GM12878 (cell line): ENCODE data around the gene WWP2. TPM values are rescaled to one million over a fixed set of nuclear protein-coding genes. Genes with fewer than 3 reads are reported as not detected.

Source experiments
- ATAC-seq: fragments of 200-7000 bp; cut with Tn5 transposase; 3 replicates; pipeline ENCODE4 v1.9.1; 2020; ENCODE audit warnings: mild to moderate bottlenecking, moderate library complexity
- BruUV-seq: library from RNA; stranded (reverse); fragments of 400-500 nt; replicated peaks from 2 replicates; lab custom pipeline; 2021; lab: Mats Ljungman, UMichigan
- CTCF ChIA-PET: fragments of 300-600 bp; sonication (Branson Sonifier 250); formaldehyde crosslinking; extraction: SDS; loops from one replicate; lab custom pipeline; 2021; ENCODE audit warnings: inconsistent platforms; lab: Yijun Ruan, JAX
- POLR2A ChIA-PET: fragments of 350-600 bp; formaldehyde crosslinking; extraction: SDS; loops from one replicate; lab custom pipeline; 2021; ENCODE audit warnings: inconsistent platforms; lab: Charles Lee
- RAD21 ChIA-PET: fragments of 300-600 bp; sonication (Branson Sonifier 250); formaldehyde crosslinking; loops from one replicate; lab custom pipeline; 2023; ENCODE audit warnings: antibody characterized with exemption; ENCODE audit not compliant: unreplicated experiment; lab: Charles Lee
- SMC1A ChIA-PET: fragments of 300-600 bp; sonication (Branson Sonifier 250); formaldehyde crosslinking; loops from one replicate; lab custom pipeline; 2023; ENCODE audit not compliant: unreplicated experiment, uncharacterized antibody; lab: Charles Lee
- DNase-seq: peaks from one replicate; pipeline ENCODE4 v3.0.0-alpha.2; 2011; ENCODE audit warnings: low read depth, low spot score
- FAIRE-seq: peaks from 3 replicates; lab custom pipeline; 2011; peaks lifted over from hg19 to GRCh38; lab: Jason Lieb, UNC
- H2AFZ ChIP-seq: 2 replicates; pipeline ENCODE4 v1.6.0; 2011; ENCODE audit warnings: low read depth, low read length, control low read depth; ENCODE audit not compliant: control insufficient read depth
- H3K27ac ChIP-seq: 2 replicates; pipeline ENCODE4 v1.5.1; 2011; ENCODE audit warnings: control low read depth; ENCODE audit not compliant: control insufficient read depth, insufficient read depth
- H3K27me3 ChIP-seq, 2 experiments: replicated peaks in 1 of 2; 2 replicates each; pipeline versions ENCODE4 v1.6.0 to v1.6.1; 2011; ENCODE audit warnings: low read length in 1 of 2; ENCODE audit not compliant: control insufficient read depth in 2 of 2, insufficient read depth in 2 of 2
- H3K36me3 ChIP-seq, 2 experiments: 2 replicates each; pipeline ENCODE4 v1.5.1; 2011; ENCODE audit warnings: low read length in 1 of 2; ENCODE audit not compliant: control insufficient read depth in 2 of 2, insufficient read depth in 2 of 2
- H3K4me1 ChIP-seq: 2 replicates; pipeline ENCODE4 v1.6.1; 2011; ENCODE audit warnings: mild to moderate bottlenecking, low read length, moderate library complexity, mixed read lengths; ENCODE audit not compliant: control insufficient read depth, insufficient read depth
- H3K4me2 ChIP-seq: 2 replicates; pipeline ENCODE4 v1.6.0; 2011; ENCODE audit warnings: control low read depth; ENCODE audit not compliant: control insufficient read depth, insufficient read depth
- H3K4me3 ChIP-seq: fragments of 200-600 bp; sonication (generic); 2 replicates; pipeline ENCODE4 v1.5.1; 2016
- H3K79me2 ChIP-seq: 2 replicates; pipeline ENCODE4 v1.6.0; 2011; ENCODE audit warnings: low read length; ENCODE audit not compliant: control insufficient read depth, insufficient read depth
- H3K9ac ChIP-seq: 2 replicates; pipeline ENCODE4 v1.8.0; 2011; ENCODE audit warnings: low read length, control low read depth, mixed read lengths; ENCODE audit not compliant: control insufficient read depth, insufficient read depth
- H3K9me3 ChIP-seq: replicated peaks from 3 replicates; pipeline ENCODE4 v1.5.1; 2011; ENCODE audit warnings: mild to moderate bottlenecking, low read length; ENCODE audit not compliant: control insufficient read depth, insufficient read depth
- H4K20me1 ChIP-seq: 2 replicates; pipeline ENCODE4 v1.6.0; 2011; ENCODE audit not compliant: control insufficient read depth, insufficient read depth
- BACH1 ChIP-seq: fragments of 450-650 bp; IDR thresholded peaks from 2 replicates; pipeline ENCODE4 v1.6.1; 2017; ENCODE audit warnings: mild to moderate bottlenecking, borderline replicate concordance
- BMI1 ChIP-seq: fragments of 450-650 bp; IDR thresholded peaks from 2 replicates; pipeline ENCODE4 v1.6.1; 2016; ENCODE audit warnings: mild to moderate bottlenecking, moderate library complexity, borderline replicate concordance
- CUX1 ChIP-seq: IDR thresholded peaks from 2 replicates; pipeline ENCODE4 v1.6.1; 2012; ENCODE audit warnings: improper control_type of control experiment, low read depth, low read length; ENCODE audit not compliant: insufficient replicate concordance
- ESRRA ChIP-seq: IDR thresholded peaks from 2 replicates; pipeline ENCODE4 v1.6.1; 2012; ENCODE audit warnings: mild to moderate bottlenecking, low read length, improper control_type of control experiment
- FOXM1 ChIP-seq: IDR thresholded peaks from 2 replicates; pipeline ENCODE4 v1.6.1; 2012; ENCODE audit warnings: low read depth, mild to moderate bottlenecking, inconsistent platforms, low read length, moderate library complexity
- JUNB ChIP-seq: IDR thresholded peaks from 2 replicates; pipeline ENCODE4 v1.6.1; 2016; ENCODE audit warnings: antibody characterized with exemption, mild to moderate bottlenecking
- MEF2B ChIP-seq: fragments of 450-650 bp; IDR thresholded peaks from 2 replicates; pipeline ENCODE4 v1.6.1; 2018; ENCODE audit warnings: mild to moderate bottlenecking, moderate library complexity; ENCODE audit not compliant: partially characterized antibody, poor library complexity, severe bottlenecking
- MYC ChIP-seq: IDR thresholded peaks from 2 replicates; pipeline ENCODE4 v1.6.1; 2011; ENCODE audit warnings: mild to moderate bottlenecking, low read length, moderate library complexity, inconsistent platforms; ENCODE audit not compliant: insufficient read depth, insufficient replicate concordance, insufficient read length, severe bottlenecking
- NKRF ChIP-seq: fragments of 450-650 bp; conservative IDR thresholded peaks from 2 replicates; pipeline ENCODE4 v1.6.1; 2017; ENCODE audit warnings: mild to moderate bottlenecking, moderate library complexity
- RELB ChIP-seq: fragments of 450-650 bp; IDR thresholded peaks from 2 replicates; pipeline ENCODE4 v1.6.1; 2017; ENCODE audit warnings: low read depth, mild to moderate bottlenecking, moderate library complexity
- SMAD1 ChIP-seq: fragments of 450-650 bp; IDR thresholded peaks from 2 replicates; pipeline ENCODE4 v1.6.1; 2018; ENCODE audit warnings: mild to moderate bottlenecking, low read depth; ENCODE audit not compliant: partially characterized antibody
- SRF ChIP-seq, 2 experiments: IDR thresholded peaks; 2 replicates each; pipeline ENCODE4 v1.6.1; 2011; ENCODE audit warnings: low read depth in 2 of 2, low read length in 2 of 2, mild to moderate bottlenecking in 1 of 2, moderate library complexity in 1 of 2
- SUZ12 ChIP-seq: fragments of 200-600 bp; sonication (generic); IDR thresholded peaks from one replicate; pipeline ENCODE4 v1.6.1; 2018; ENCODE audit warnings: antibody characterized with exemption, mild to moderate bottlenecking; ENCODE audit not compliant: unreplicated experiment
- TAF1 ChIP-seq: IDR thresholded peaks from 2 replicates; pipeline ENCODE4 v1.6.1; 2011; ENCODE audit warnings: mild to moderate bottlenecking, low read depth, low read length, borderline replicate concordance
- USF1 ChIP-seq: IDR thresholded peaks from 2 replicates; pipeline ENCODE4 v1.6.1; 2011; ENCODE audit warnings: borderline replicate concordance, low read depth, mild to moderate bottlenecking, moderate library complexity, mixed read lengths, low read length; ENCODE audit not compliant: insufficient read depth; ENCODE audit errors: extremely low read length
- WGBS: methylation state at CpG from one replicate; pipeline ENCODE4 v1.1.6; 2016; ENCODE audit warnings: low lambda C conversion rate; ENCODE audit not compliant: insufficient replicate concordance, insufficient coverage; ENCODE audit errors: missing lambda C conversion rate; 5-methylcytosine and 5-hydroxymethylcytosine counted together
- in situ Hi-C: fragments of 300-500 bp; cut with MboI; formaldehyde crosslinking; loops from 9 replicates; pipeline ENCODE4 v1.14.3; 2018; ENCODE audit warnings: mixed read lengths
- intact Hi-C: fragments of 100-400 bp; cut with micrococcal nuclease; formaldehyde crosslinking; loops from one replicate; pipeline ENCODE4 v1.14.2; 2022; ENCODE audit not compliant: unreplicated experiment
- polyA plus RNA-seq, 11 experiments: library from polyadenylated mRNA; depleted of rRNA in 4 of 11; unstranded in 6 of 11; stranded (reverse) in 5 of 11; fragments of >200 nt; fragmentation: Nextera tagmentation in 4 of 11; fragmentation: Illumina TruSeq in 1 of 11; extraction: Ambion mirVana in 4 of 11; extraction: Trizol in 1 of 11; gene quantifications; 1 replicate in 1 of 11; 2 replicates in 10 of 11; pipeline versions ENCODE4 v1.2.1 to v1.2.3, GENCODE V29; 2011 to 2016; ENCODE audit warnings: inconsistent platforms in 2 of 11, missing spikeins in 2 of 11, low read depth in 1 of 11
- total RNA-seq, 4 experiments: library from RNA; depleted of rRNA in 3 of 4; stranded (reverse); fragments of >200 nt in 3 of 4; fragmentation: Illumina TruSeq in 1 of 4; extraction: Trizol in 1 of 4; gene quantifications; 2 replicates each; pipeline versions ENCODE4 v1.2.1 to v1.2.3, GENCODE V29; 2013 to 2021

WWP2 gene
- total and polyA plus RNA-seq, 10 of the 15 experiments (the other 5 are each of a cell fraction or from before 2014, with no cell fraction given) = 2.8 to 47.0 (median 23.8) TPM

GRCh38 chr16:69942099-69942491, 180.0 kb downstream of the WWP2 start:
- H2AFZ ChIP-seq = no peak overlapping the region
- no peak overlapping the region for H3K4me3 ChIP-seq
- H3K79me2 ChIP-seq = no peaks in the 10 kb centered on the region
- POLR2A ChIA-PET = no interaction called here
- BruUV-seq = no TSS peak
- CTCF ChIA-PET = no interaction called here
- H3K4me2 ChIP-seq = no peak overlapping the region
- no peak overlapping the region for H3K27ac ChIP-seq
- no peaks in the 10 kb centered on the region for H3K4me1 ChIP-seq
- FAIRE-seq (no peak), ATAC-seq (no peak), DNase-seq (no peak)
- in situ Hi-C loops (no loop called here), intact Hi-C loops (no loop called here)
- H3K27me3 ChIP-seq = no peaks in the 10 kb centered on the region
- no peaks in the 10 kb centered on the region for H4K20me1 ChIP-seq
- H3K9ac ChIP-seq = no peak overlapping the region
- RAD21 ChIA-PET = no interaction called here
- H3K9me3 ChIP-seq = no peaks in the 10 kb centered on the region
- SMC1A ChIA-PET = no interaction called here
- peaks cover 2 to 3% of the 10 kb centered on the region in 2 experiments; a peak in 3 of 4 replicates for H3K36me3 ChIP-seq
- 94% methylated on average over 11 of the region's 11 CpGs for WGBS
- TF ChIP-seq RELB = no peak
- no peak for TF ChIP-seq SUZ12
- no peak for TF ChIP-seq SRF (IDR thresholded peaks at IDR 0.05; ENCODE audit: low read depth in 2 of 2, low read length in 2 of 2)
- TF ChIP-seq MYC = no peak
- TF ChIP-seq SMAD1 = no peak
- TF ChIP-seq JUNB = no peak
- TF ChIP-seq USF1 = no peak
- no peak for TF ChIP-seq BMI1
- no peak for TF ChIP-seq MEF2B
- TF ChIP-seq NKRF = no peak
- no peak for TF ChIP-seq FOXM1
- no peak for TF ChIP-seq CUX1
- TF ChIP-seq ESRRA = no peak
- no peak for TF ChIP-seq TAF1
- TF ChIP-seq BACH1 = no peak
